PC-3 (cell line): Measurements from ENCODE around the gene LAIR2.
"Not testable (repeated sequence)": the region's sequence is repeated elsewhere in the genome, so short reads cannot be mapped to it uniquely, and the experiment has no call there.

Experiments used
- EZH2 ChIP-seq: fragments of 300-600 bp; sonication (generic); IDR thresholded peaks from one replicate; pipeline ENCODE4 v1.6.1; 2017; ENCODE audit warnings: antibody characterized with exemption, mild to moderate bottlenecking, low read length; ENCODE audit not compliant: unreplicated experiment
- EZH2phosphoT487 ChIP-seq: fragments of 300-600 bp; sonication (generic); IDR thresholded peaks from 2 replicates; pipeline ENCODE4 v1.6.1; 2018; ENCODE audit warnings: mild to moderate bottlenecking, antibody characterized with exemption, low read length, borderline replicate concordance
- TF ChIP-seq, protein P1 (sequence below): fragments of 300-600 bp; sonication (generic); conservative IDR thresholded peaks from 2 replicates; pipeline ENCODE4 v1.5.1; 2017; ENCODE audit warnings: antibody characterized with exemption, low read depth, mild to moderate bottlenecking, low read length

DNA sequence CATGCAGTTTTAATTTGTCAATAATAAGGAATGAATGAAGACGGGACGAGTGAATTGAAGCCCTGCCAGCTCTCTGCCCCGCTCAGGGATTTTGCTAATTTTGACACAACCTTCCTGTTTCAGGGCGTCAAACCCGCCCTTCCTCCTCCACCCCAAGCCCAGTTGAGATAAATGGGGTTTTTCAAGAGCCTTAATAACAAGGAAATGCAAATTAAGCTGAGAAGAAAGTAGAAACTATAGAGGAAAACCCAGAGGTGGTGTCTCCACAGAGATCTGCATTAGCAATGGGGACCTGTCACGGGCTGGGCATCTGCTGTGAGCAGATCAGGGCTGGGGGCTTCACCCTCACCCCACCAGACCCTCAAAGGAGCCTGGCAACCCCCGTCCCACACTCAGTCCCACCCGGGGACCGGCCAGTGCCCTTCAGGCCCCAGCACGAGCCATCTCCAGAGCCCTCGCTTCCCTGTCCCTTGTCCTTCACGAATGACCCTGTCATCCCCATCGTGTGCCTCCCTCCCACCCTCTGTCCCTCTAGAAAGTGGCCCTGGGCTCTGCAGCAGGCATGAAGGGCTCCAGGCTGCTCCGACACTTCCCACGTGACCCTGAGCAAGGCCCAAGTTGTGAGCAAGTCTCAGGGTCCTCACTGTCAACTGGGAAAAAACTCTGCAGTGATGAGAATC is 4.5 kb downstream of the LAIR2 start:
- TF ChIP-seq, protein P1, sequence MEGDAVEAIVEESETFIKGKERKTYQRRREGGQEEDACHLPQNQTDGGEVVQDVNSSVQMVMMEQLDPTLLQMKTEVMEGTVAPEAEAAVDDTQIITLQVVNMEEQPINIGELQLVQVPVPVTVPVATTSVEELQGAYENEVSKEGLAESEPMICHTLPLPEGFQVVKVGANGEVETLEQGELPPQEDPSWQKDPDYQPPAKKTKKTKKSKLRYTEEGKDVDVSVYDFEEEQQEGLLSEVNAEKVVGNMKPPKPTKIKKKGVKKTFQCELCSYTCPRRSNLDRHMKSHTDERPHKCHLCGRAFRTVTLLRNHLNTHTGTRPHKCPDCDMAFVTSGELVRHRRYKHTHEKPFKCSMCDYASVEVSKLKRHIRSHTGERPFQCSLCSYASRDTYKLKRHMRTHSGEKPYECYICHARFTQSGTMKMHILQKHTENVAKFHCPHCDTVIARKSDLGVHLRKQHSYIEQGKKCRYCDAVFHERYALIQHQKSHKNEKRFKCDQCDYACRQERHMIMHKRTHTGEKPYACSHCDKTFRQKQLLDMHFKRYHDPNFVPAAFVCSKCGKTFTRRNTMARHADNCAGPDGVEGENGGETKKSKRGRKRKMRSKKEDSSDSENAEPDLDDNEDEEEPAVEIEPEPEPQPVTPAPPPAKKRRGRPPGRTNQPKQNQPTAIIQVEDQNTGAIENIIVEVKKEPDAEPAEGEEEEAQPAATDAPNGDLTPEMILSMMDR = not testable (repeated sequence)
- TF ChIP-seq EZH2, EZH2phosphoT487: not testable (repeated sequence)
